ENCODE data around the gene PKMYT1.

DNA sequence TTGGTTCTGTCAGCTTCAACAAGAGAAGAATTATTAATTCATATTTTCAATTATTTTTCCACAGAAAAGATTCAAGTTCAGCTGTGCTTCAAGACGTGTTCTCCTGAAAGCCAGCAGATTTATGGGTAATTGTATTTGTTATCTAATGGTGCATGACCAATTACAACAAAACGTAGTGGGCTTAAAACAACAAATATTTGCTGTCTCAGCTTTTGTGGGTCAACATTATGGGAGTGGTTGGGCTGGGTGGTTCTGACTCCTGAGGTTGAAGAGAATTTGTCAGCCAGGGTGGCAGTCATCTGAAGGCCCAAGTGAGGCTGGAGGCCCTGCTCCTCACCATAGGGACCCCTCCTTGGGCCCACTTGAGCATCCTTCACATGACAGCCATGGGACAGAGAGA is 40.3 kb downstream of the PKMYT1 start:
- TF ChIP-seq, protein P1, sequence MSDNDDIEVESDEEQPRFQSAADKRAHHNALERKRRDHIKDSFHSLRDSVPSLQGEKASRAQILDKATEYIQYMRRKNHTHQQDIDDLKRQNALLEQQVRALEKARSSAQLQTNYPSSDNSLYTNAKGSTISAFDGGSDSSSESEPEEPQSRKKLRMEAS (IDR thresholded peaks at IDR 0.05; ENCODE audit: low read depth, low read length) = no peak
- TF ChIP-seq, protein P2, sequence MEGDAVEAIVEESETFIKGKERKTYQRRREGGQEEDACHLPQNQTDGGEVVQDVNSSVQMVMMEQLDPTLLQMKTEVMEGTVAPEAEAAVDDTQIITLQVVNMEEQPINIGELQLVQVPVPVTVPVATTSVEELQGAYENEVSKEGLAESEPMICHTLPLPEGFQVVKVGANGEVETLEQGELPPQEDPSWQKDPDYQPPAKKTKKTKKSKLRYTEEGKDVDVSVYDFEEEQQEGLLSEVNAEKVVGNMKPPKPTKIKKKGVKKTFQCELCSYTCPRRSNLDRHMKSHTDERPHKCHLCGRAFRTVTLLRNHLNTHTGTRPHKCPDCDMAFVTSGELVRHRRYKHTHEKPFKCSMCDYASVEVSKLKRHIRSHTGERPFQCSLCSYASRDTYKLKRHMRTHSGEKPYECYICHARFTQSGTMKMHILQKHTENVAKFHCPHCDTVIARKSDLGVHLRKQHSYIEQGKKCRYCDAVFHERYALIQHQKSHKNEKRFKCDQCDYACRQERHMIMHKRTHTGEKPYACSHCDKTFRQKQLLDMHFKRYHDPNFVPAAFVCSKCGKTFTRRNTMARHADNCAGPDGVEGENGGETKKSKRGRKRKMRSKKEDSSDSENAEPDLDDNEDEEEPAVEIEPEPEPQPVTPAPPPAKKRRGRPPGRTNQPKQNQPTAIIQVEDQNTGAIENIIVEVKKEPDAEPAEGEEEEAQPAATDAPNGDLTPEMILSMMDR (IDR thresholded peaks at IDR 0.05; ENCODE audit: low read depth, low read length) = no peak
- TF ChIP-seq POLR2A (IDR thresholded peaks at IDR 0.05; ENCODE audit: extremely low read depth, insufficient read length) = no peak
- no peak for TF ChIP-seq MYC (IDR thresholded peaks at IDR 0.05; ENCODE audit: low read depth, low read length)
